CD8-positive, alpha-beta memory T cell (primary cell): ENCODE data around the gene TMEM214. TPM values are rescaled to one million over a fixed set of nuclear protein-coding genes. Genes with fewer than 3 reads are reported as not detected.

ENCODE experiments used
- CTCF ChIA-PET: fragments of 350-600 bp; sonication (Branson Sonifier 250); formaldehyde crosslinking; loops from one replicate; lab custom pipeline; 2021; ENCODE audit warnings: antibody characterized with exemption; lab: Charles Lee
- POLR2A ChIA-PET: fragments of 350-600 bp; sonication (Branson Sonifier 250); formaldehyde crosslinking; loops from one replicate; lab custom pipeline; 2021; ENCODE audit warnings: antibody characterized with exemption; lab: Charles Lee
- DNase-seq, 5 donors: peaks; one replicate each; pipeline versions ENCODE4 v3.0.0 to v3.0.0-alpha.2; 2020 to 2022; ENCODE audit warnings: mixed read lengths in 1 of 5
- H3K27ac ChIP-seq: one replicate; pipeline ENCODE4 v1.7.0; 2013; ENCODE audit warnings: low read depth, mild to moderate bottlenecking, low read length, moderate library complexity
- H3K27me3 ChIP-seq: 2 replicates; pipeline ENCODE4 v1.7.0; 2013; ENCODE audit warnings: low read length, mild to moderate bottlenecking; ENCODE audit not compliant: insufficient read depth, poor library complexity, severe bottlenecking
- H3K36me3 ChIP-seq: 2 replicates; pipeline ENCODE4 v1.7.0; 2013; ENCODE audit warnings: mild to moderate bottlenecking, low read length, moderate library complexity; ENCODE audit not compliant: insufficient read depth
- H3K4me1 ChIP-seq: 2 replicates; pipeline ENCODE4 v1.7.0; 2013; ENCODE audit warnings: mild to moderate bottlenecking, low read length, moderate library complexity; ENCODE audit not compliant: insufficient read depth
- H3K4me3 ChIP-seq: 2 replicates; pipeline ENCODE4 v1.7.0; 2013; ENCODE audit warnings: mild to moderate bottlenecking, low read length
- H3K9me3 ChIP-seq: 2 replicates; pipeline ENCODE4 v1.7.0; 2013; ENCODE audit warnings: mild to moderate bottlenecking, low read length
- H3K27ac Mint-ChIP-seq, 8 donors: one replicate each; pipeline ENCODE4 v1.8.0; 2020 to 2021; ENCODE audit warnings: mixed read lengths in 8 of 8, mild to moderate bottlenecking in 6 of 8, inconsistent platforms in 3 of 8, moderate library complexity in 3 of 8
- H3K27me3 Mint-ChIP-seq, 2 donors: one replicate each; pipeline ENCODE4 v1.8.0; 2020 to 2021; ENCODE audit warnings: mixed read lengths in 2 of 2, mild to moderate bottlenecking in 1 of 2, moderate library complexity in 1 of 2
- H3K36me3 Mint-ChIP-seq, 3 donors: one replicate each; pipeline ENCODE4 v1.8.0; 2020 to 2021; ENCODE audit warnings: mixed read lengths in 3 of 3, inconsistent platforms in 1 of 3, mild to moderate bottlenecking in 1 of 3
- H3K4me1 Mint-ChIP-seq, 3 donors: one replicate each; pipeline ENCODE4 v1.8.0; 2020 to 2021; ENCODE audit warnings: mixed read lengths in 3 of 3, inconsistent platforms in 1 of 3, mild to moderate bottlenecking in 1 of 3
- H3K4me3 Mint-ChIP-seq, 7 donors: one replicate each; pipeline ENCODE4 v1.8.0; 2020 to 2021; ENCODE audit warnings: mixed read lengths in 7 of 7, mild to moderate bottlenecking in 6 of 7, moderate library complexity in 4 of 7, inconsistent platforms in 2 of 7
- H3K9me3 Mint-ChIP-seq, 5 donors: one replicate each; pipeline ENCODE4 v1.8.0; 2020 to 2022; ENCODE audit warnings: mixed read lengths in 5 of 5, mild to moderate bottlenecking in 3 of 5, moderate library complexity in 2 of 5, inconsistent platforms in 1 of 5
- polyA plus RNA-seq: library from polyadenylated mRNA; unstranded; fragments of 300-500 nt; fragmentation: Illumina TruSeq; gene quantifications from one replicate; pipeline ENCODE4 v1.2.3, GENCODE V29; 2021
- total RNA-seq, 2 experiments: library from RNA; stranded (reverse); gene quantifications; one replicate each; pipeline ENCODE4 v1.2.3, GENCODE V29; 2021

TMEM214 gene, protein sequence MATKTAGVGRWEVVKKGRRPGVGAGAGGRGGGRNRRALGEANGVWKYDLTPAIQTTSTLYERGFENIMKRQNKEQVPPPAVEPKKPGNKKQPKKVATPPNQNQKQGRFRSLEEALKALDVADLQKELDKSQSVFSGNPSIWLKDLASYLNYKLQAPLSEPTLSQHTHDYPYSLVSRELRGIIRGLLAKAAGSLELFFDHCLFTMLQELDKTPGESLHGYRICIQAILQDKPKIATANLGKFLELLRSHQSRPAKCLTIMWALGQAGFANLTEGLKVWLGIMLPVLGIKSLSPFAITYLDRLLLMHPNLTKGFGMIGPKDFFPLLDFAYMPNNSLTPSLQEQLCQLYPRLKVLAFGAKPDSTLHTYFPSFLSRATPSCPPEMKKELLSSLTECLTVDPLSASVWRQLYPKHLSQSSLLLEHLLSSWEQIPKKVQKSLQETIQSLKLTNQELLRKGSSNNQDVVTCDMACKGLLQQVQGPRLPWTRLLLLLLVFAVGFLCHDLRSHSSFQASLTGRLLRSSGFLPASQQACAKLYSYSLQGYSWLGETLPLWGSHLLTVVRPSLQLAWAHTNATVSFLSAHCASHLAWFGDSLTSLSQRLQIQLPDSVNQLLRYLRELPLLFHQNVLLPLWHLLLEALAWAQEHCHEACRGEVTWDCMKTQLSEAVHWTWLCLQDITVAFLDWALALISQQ
- 10 to 100 TPM; 67.6 to 71.7 TPM for total RNA-seq
- 36.3 TPM for polyA plus RNA-seq

DNA sequence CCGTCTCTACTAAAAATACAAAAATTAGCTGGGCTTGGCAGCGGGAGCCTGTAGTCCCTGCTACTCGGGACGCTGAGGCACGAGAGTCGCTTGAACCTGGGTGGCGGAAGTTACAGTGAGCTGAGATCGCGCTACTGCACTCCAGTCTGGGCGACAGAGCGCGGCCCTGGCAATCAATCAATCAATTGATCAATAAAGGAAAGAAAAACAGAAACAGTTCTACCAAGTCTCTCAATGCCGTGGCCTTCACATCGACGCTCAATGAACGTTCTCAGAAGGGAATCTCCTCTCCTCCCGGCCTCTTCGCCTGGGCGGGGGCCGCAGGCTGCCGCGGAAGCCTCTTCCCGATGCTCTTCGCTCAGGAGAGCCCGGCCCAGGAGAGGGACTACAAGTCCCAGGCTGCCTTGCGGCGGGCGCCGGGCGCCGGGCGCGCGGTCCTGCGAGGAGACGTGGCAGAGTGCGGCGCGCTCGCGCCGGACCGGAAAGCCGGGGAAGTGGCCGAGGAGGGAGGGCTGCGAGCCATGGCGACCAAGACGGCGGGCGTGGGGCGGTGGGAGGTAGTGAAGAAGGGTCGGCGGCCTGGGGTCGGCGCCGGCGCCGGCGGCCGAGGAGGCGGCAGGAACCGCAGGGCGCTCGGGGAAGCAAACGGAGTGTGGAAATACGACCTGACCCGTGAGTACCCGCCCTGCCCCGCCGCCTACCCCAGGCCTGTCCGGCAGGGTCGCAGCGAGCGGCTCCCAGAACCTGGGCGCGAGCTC lies at the start of gene TMEM214:
Gene TMEM214 (plus strand): TSS at position 471 of the 758 bp plus-strand sequence. CDS start 51 bp downstream, at position 522.
- Mint-ChIP-seq H3K27me3 (no peaks in the 10 kb centered on the region), H3K4me3 (peak within 1 kb of the TSS; percentile 92 to 99 (median 94)), H3K4me1 (peaks cover 29 to 65% (median 58%) of the 10 kb centered on the region in 3 donors), H3K27ac (peak within 1 kb of the TSS; percentile 69 to 95 (median 93)), H3K36me3 (peaks cover 0 to 46% (median 3%) of the 10 kb centered on the region in 3 donors), H3K9me3 (no peaks in the 10 kb centered on the region)
- Histone ChIP-seq H3K27me3 (no peaks in the 10 kb centered on the region), H3K9me3 (no peaks in the 10 kb centered on the region), H3K36me3 (peaks cover 25% of the 10 kb centered on the region), H3K4me1 (peaks cover 11% of the 10 kb centered on the region), H3K4me3 (peak within 1 kb of the TSS; percentile 96), H3K27ac (peak within 1 kb of the TSS; percentile 88)
- peak; percentile 68 to 84 (median 70) for DNase-seq
- ChIA-PET CTCF (interaction anchor here (1.4 to 2.3 kb wide), 3 partner anchors 18 to 48 kb away, joined by 3 to 9 read pairs (median 8); no protein-coding TSS in a partner anchor), POLR2A (interaction anchor here (0.6 to 2.1 kb wide), 4 partner anchors 18 to 313 kb away, joined by 3 to 15 read pairs (median 4); partner anchors contain the start of genes AGBL5 and OST4)

DNA sequence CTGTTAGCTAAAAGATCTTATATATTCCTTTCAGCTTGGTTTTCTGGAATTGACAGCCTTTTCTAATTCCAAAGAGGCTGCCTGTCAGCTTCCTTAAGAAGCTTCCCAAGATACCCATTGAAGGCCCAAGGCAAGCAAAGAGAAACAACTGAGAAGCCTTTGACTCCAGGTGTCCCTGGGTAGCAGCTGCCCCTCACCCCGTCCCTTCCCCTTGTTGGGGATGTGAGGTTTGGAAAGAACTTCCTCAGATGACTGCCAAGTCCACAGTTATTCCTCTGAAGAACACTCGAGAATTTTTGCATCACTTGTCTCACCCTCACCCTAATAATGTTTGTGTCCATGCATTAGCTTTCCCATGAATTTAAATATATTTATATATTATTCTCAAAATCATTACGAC lies 49.0 kb upstream of the TMEM214 start:
- no peaks in the 10 kb centered on the region for H3K4me1 ChIP-seq
- no peaks in the 10 kb centered on the region for H3K27me3 ChIP-seq
- no peak overlapping the region for H3K27ac Mint-ChIP-seq
- H3K27me3 Mint-ChIP-seq = peaks cover 0 to 8% of the 10 kb centered on the region in 2 donors
- H3K9me3 Mint-ChIP-seq = no peaks in the 10 kb centered on the region
- no peaks in the 10 kb centered on the region for H3K36me3 Mint-ChIP-seq
- no peak for DNase-seq
- POLR2A ChIA-PET = no interaction called here
- no peaks in the 10 kb centered on the region for H3K36me3 ChIP-seq
- CTCF ChIA-PET = interaction anchor here (2.8 kb wide), 1 partner anchor 22 kb away, joined by 9 read pairs; no protein-coding TSS in a partner anchor
- H3K4me3 ChIP-seq = no peak overlapping the region
- peaks cover 0 to 4% (median 0%) of the 10 kb centered on the region in 3 donors for H3K4me1 Mint-ChIP-seq
- no peak overlapping the region for H3K4me3 Mint-ChIP-seq
- no peaks in the 10 kb centered on the region for H3K9me3 ChIP-seq
- no peak overlapping the region for H3K27ac ChIP-seq

DNA sequence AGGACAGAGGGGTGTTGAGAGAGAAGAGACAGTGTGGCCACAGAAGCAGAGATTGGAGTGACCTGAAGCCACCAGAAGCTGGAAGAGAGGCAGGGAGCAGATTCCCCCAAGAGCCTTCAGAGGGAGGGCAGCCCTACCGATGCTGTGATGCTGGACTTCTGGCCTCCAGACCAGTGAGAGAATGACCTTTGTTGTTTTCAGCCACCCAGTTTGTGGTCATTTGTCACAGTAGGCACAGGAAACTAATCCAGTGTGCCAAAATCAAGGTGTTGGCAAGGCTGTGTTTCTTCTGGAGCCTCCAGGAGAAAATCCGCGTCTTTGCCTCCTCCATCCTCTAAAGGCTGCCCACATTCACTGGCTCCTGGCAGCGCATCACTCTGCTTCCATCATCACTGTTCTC lies 47.0 kb upstream of the TMEM214 start:
- H3K4me1 Mint-ChIP-seq = peaks cover 0 to 4% (median 0%) of the 10 kb centered on the region in 3 donors

DNA sequence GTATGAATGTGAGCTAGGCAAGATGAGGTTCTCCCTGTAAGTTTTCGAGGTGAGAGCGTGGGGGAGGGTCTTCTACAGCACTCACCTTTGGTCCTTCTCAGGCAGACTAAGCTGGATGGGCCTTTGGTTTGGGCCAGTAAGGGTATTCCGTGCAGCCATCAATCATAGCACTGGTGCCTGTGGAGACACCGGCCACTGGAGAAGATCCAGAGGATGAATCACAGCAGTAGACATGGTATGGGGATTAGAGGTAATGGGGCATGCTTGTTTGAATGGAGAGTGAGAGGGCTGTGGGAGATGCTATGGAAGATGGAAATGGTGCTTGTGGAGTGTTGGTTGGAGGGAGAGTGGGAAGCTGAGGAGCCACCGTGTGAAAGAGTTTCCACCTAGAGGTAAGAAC lies 46.2 kb upstream of the TMEM214 start:
- H3K4me3 ChIP-seq = no peak overlapping the region
- Mint-ChIP-seq H3K4me1 (peaks cover 0 to 4% (median 0%) of the 10 kb centered on the region in 3 donors), H3K9me3 (no peaks in the 10 kb centered on the region), H3K27me3 (peaks cover 0 to 2% of the 10 kb centered on the region in 2 donors), H3K4me3 (no peak overlapping the region), H3K27ac (no peak overlapping the region), H3K36me3 (no peaks in the 10 kb centered on the region)
- DNase-seq = no peak
- no peaks in the 10 kb centered on the region for H3K9me3 ChIP-seq
- ChIA-PET CTCF (interaction anchor here (0.8 kb wide), 1 partner anchor 31 kb away, joined by 3 read pairs; no protein-coding TSS in a partner anchor), POLR2A (no interaction called here)
- no peaks in the 10 kb centered on the region for H3K4me1 ChIP-seq
- H3K36me3 ChIP-seq = no peaks in the 10 kb centered on the region
- no peaks in the 10 kb centered on the region for H3K27me3 ChIP-seq
- H3K27ac ChIP-seq = no peak overlapping the region

More for the DNA sequence above, 47.0 kb upstream of the TMEM214 start:
- no peaks in the 10 kb centered on the region for H3K4me1 ChIP-seq
- Mint-ChIP-seq H3K27me3 (peaks cover 0 to 2% of the 10 kb centered on the region in 2 donors), H3K9me3 (no peaks in the 10 kb centered on the region), H3K36me3 (no peaks in the 10 kb centered on the region), H3K4me3 (no peak overlapping the region), H3K27ac (no peak overlapping the region)
- H3K27me3 ChIP-seq = no peaks in the 10 kb centered on the region
- no peaks in the 10 kb centered on the region for H3K9me3 ChIP-seq
- H3K27ac ChIP-seq = no peak overlapping the region
- POLR2A ChIA-PET = no interaction called here
- DNase-seq = no peak
- CTCF ChIA-PET = no interaction called here
- H3K4me3 ChIP-seq = no peak overlapping the region
- H3K36me3 ChIP-seq = no peaks in the 10 kb centered on the region

DNA sequence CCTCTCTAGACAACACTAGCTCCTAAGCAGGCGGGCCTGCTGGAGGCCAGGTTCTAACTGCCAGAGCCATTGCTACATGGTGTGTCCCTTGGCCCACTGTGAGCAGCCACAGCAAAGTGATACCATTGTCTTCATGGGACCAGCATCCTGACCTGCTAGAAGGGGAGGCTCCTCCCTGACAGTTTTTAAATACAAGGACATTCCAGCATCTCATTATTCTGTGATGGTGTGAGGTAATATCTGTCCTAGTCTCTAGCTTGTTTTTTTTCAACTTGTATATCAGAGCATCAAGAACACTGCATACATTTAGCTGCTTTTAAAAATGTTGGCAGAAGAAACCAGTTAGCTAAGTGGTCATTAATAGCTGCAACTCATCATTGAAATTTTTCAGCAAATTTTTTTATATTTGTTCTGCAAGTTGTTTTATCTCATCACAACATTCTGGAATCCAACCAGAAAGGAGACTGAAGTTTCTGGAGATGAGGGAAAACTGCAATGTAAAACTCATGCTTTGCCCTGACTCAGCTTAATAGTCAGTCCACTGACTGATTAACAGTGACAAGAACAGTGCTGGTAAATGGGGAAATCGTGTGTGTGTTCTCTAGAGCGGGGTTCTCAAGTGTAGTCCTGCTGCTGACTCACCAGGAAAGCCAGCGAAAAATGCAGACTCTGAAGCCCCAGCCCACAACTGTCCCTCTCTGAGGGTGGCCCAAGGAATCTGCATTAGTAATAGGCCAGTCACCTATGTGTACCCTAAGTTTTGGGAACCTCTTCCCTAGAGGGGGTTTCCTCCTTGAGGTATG lies 44.5 kb upstream of the TMEM214 start:
- Mint-ChIP-seq H3K36me3 (peaks cover 0 to 1% (median under 1%) of the 10 kb centered on the region in 3 donors), H3K4me3 (no peak overlapping the region), H3K9me3 (no peaks in the 10 kb centered on the region), H3K27ac (no peak overlapping the region), H3K4me1 (no peaks in the 10 kb centered on the region), H3K27me3 (peaks cover 0 to 2% of the 10 kb centered on the region in 2 donors)
- no peak overlapping the region for H3K4me3 ChIP-seq
- no peak overlapping the region for H3K27ac ChIP-seq
- no peaks in the 10 kb centered on the region for H3K27me3 ChIP-seq
- ChIA-PET CTCF (interaction anchor here (1.4 kb wide), 1 partner anchor 26 kb away, joined by 3 read pairs; no protein-coding TSS in a partner anchor), POLR2A (no interaction called here)
- no peaks in the 10 kb centered on the region for H3K36me3 ChIP-seq
- no peaks in the 10 kb centered on the region for H3K4me1 ChIP-seq
- H3K9me3 ChIP-seq = no peaks in the 10 kb centered on the region
- no peak for DNase-seq

DNA sequence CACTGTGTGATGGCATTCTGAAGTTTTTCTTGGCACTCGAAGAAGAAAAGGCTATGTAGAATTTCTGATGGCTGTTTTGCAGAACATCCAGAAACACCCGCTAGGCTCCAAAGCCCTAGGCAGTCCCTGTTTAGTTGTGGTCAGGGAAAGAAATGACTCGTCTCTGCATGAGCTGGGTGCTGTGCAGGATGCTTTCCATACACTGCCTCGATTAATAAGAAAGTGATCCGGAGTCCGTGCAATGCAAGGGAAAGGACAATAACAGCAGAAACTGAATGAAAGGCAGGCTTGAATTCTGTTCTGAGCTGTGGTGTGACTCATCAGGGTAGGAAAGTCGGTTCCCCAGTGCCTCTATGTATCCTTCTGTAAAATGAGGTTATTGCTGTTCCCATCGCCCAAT lies 43.6 kb upstream of the TMEM214 start:
- Histone ChIP-seq H3K4me3 (no peak overlapping the region), H3K36me3 (no peaks in the 10 kb centered on the region), H3K27ac (no peak overlapping the region), H3K4me1 (no peaks in the 10 kb centered on the region), H3K27me3 (no peaks in the 10 kb centered on the region), H3K9me3 (no peaks in the 10 kb centered on the region)
- CTCF ChIA-PET = interaction anchor here (0.7 kb wide), 1 partner anchor 143 kb away, joined by 3 read pairs; no protein-coding TSS in a partner anchor
- Mint-ChIP-seq H3K4me1 (no peaks in the 10 kb centered on the region), H3K27me3 (peaks cover 0 to 3% of the 10 kb centered on the region in 2 donors), H3K36me3 (peaks cover 0 to 6% (median 4%) of the 10 kb centered on the region in 3 donors), H3K27ac (no peak overlapping the region), H3K4me3 (no peak overlapping the region), H3K9me3 (no peaks in the 10 kb centered on the region)
- DNase-seq = no peak
- POLR2A ChIA-PET = no interaction called here

DNA sequence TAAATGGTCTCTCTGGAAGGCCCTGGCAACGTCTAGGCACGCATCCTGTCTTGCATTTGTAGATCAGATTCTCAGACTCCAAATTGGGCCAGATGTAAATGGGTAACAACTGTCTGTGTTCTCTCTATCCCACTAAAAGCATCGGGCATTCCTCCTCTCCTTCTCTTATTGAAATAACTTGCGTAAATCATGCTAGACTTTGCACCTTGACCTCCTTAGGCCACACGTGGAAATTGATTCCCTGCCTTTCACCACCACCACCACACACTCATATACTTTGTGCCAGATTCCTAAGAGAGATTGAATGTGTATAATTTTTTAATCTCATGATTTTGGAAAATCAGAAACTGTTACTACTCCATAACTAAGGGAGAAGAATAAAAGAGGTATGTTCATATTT lies 41.0 kb upstream of the TMEM214 start:
- POLR2A ChIA-PET = no interaction called here
- CTCF ChIA-PET = interaction anchor here (0.6 kb wide), 1 partner anchor 18 kb away, joined by 4 read pairs; no protein-coding TSS in a partner anchor
- H3K36me3 ChIP-seq = no peaks in the 10 kb centered on the region
- H3K4me1 Mint-ChIP-seq = no peaks in the 10 kb centered on the region
- no peak overlapping the region for H3K4me3 ChIP-seq
- H3K36me3 Mint-ChIP-seq = peaks cover 0 to 6% (median 4%) of the 10 kb centered on the region in 3 donors
- DNase-seq = no peak
- no peak overlapping the region for H3K4me3 Mint-ChIP-seq
- no peaks in the 10 kb centered on the region for H3K9me3 Mint-ChIP-seq
- no peaks in the 10 kb centered on the region for H3K9me3 ChIP-seq
- no peak overlapping the region for H3K27ac Mint-ChIP-seq
- H3K27ac ChIP-seq = no peak overlapping the region
- peaks cover under 1 to 4% of the 10 kb centered on the region in 2 donors for H3K27me3 Mint-ChIP-seq
- no peaks in the 10 kb centered on the region for H3K4me1 ChIP-seq
- no peaks in the 10 kb centered on the region for H3K27me3 ChIP-seq
